Esophagus muscularis mucosa (tissue), 4 donors: ENCODE data around the gene SSC5D. TPM values are rescaled to one million over a fixed set of nuclear protein-coding genes. Genes with fewer than 3 reads are reported as not detected.
"Not testable (repeated sequence)": the region's sequence is repeated elsewhere in the genome, so short reads cannot be mapped to it uniquely, and the experiment has no call there.

Source experiments
- DNase-seq: peaks from one replicate; pipeline ENCODE4 v3.0.0-alpha.2; 2017; ENCODE audit errors: extremely low spot score
- H3K27ac ChIP-seq, 4 donors: fragments of 200-600 bp; sonication (generic); replicated peaks in 1 of 4; 1 replicate in 3 of 4; 2 replicates in 1 of 4; pipeline ENCODE4 v1.5.1; 2016 to 2019; ENCODE audit warnings: mild to moderate bottlenecking in 1 of 4
- H3K27me3 ChIP-seq, 4 donors: fragments of 200-600 bp; sonication (generic); one replicate each; pipeline versions ENCODE4 v1.5.1 to v1.6.0; 2016 to 2019
- H3K36me3 ChIP-seq, 4 donors: fragments of 200-600 bp; sonication (generic); one replicate each; pipeline ENCODE4 v1.5.1; 2016 to 2019
- H3K4me1 ChIP-seq, 4 donors: fragments of 200-600 bp; sonication (generic); one replicate each; pipeline ENCODE4 v1.5.1; 2016 to 2019
- H3K4me3 ChIP-seq, 4 donors: fragments of 200-600 bp; sonication (generic); 1 replicate in 2 of 4; 2 replicates in 2 of 4; pipeline ENCODE4 v1.5.1; 2016 to 2019; ENCODE audit warnings: mild to moderate bottlenecking in 4 of 4, moderate library complexity in 1 of 4
- H3K9me3 ChIP-seq, 4 donors: fragments of 200-600 bp; sonication (generic); 1 replicate in 3 of 4; 2 replicates in 1 of 4; pipeline ENCODE4 v1.5.1; 2016 to 2019
- EP300 ChIP-seq: sonication (generic); formaldehyde crosslinking; IDR thresholded peaks from one replicate; pipeline ENCODE4 v1.6.1; 2017; ENCODE audit warnings: antibody characterized with exemption
- POLR2A ChIP-seq: fragments of 450-650 bp; IDR thresholded peaks from one replicate; pipeline ENCODE4 v1.6.1; 2017; ENCODE audit warnings: antibody characterized with exemption, moderate library complexity, mild to moderate bottlenecking, low read depth
- POLR2AphosphoS5 ChIP-seq, 2 donors: sonication (generic); formaldehyde crosslinking; IDR thresholded peaks; one replicate each; pipeline ENCODE4 v1.6.1; 2017; ENCODE audit warnings: antibody characterized with exemption in 2 of 2
- WGBS: methylation state at CpG from one replicate; pipeline ENCODE4 v1.1.5; 2018; 5-methylcytosine and 5-hydroxymethylcytosine counted together
- intact Hi-C: fragments of 100-400 bp; cut with DNase I; formaldehyde crosslinking; loops from one replicate; pipeline ENCODE4 v1.15.1; 2023
- total RNA-seq, 4 donors: library from RNA; depleted of rRNA; stranded (reverse); fragments of >200 nt; gene quantifications; one replicate each; pipeline versions ENCODE4 v1.1.0 to v1.2.1, GENCODE V29; 2016
- TF ChIP-seq, protein P1 (sequence below), 3 experiments: fragments of 200-600 bp in 2 of 3; fragments of 450-650 bp in 1 of 3; sonication (generic) in 2 of 3; IDR thresholded peaks; one replicate each; pipeline ENCODE4 v1.5.1; 2017 to 2019; ENCODE audit warnings: antibody characterized with exemption in 3 of 3, mild to moderate bottlenecking in 2 of 3, moderate library complexity in 1 of 3

The SSC5D gene
- total RNA-seq, 4 donors from 2014 or later: 9.5 to 41.2 (median 14.6) TPM

- Histone ChIP-seq H3K4me3 (no peak overlapping the region), H3K36me3 (no peaks in the 10 kb centered on the region), H3K4me1 (peaks cover 10 to 34% (median 29%) of the 10 kb centered on the region in 4 donors), H3K9me3 (no peaks in the 10 kb centered on the region), H3K27me3 (peaks cover 5 to 86% (median 61%) of the 10 kb centered on the region in 4 donors), H3K27ac (no peak overlapping the region)
- DNase-seq: no peak
- WGBS: 57% methylated on average over 8 of the region's 11 CpGs
- TF ChIP-seq POLR2AphosphoS5 (IDR thresholded peaks at IDR 0.05): no peak
- TF ChIP-seq EP300: no peak
- TF ChIP-seq, protein P1, sequence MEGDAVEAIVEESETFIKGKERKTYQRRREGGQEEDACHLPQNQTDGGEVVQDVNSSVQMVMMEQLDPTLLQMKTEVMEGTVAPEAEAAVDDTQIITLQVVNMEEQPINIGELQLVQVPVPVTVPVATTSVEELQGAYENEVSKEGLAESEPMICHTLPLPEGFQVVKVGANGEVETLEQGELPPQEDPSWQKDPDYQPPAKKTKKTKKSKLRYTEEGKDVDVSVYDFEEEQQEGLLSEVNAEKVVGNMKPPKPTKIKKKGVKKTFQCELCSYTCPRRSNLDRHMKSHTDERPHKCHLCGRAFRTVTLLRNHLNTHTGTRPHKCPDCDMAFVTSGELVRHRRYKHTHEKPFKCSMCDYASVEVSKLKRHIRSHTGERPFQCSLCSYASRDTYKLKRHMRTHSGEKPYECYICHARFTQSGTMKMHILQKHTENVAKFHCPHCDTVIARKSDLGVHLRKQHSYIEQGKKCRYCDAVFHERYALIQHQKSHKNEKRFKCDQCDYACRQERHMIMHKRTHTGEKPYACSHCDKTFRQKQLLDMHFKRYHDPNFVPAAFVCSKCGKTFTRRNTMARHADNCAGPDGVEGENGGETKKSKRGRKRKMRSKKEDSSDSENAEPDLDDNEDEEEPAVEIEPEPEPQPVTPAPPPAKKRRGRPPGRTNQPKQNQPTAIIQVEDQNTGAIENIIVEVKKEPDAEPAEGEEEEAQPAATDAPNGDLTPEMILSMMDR (IDR thresholded peaks at IDR 0.05): no peak
- TF ChIP-seq POLR2A: no peak
- intact Hi-C loops: no loop called here
Measured at GRCh38 chr19:55444646-55445045, 43.6 kb upstream of the SSC5D start.

DNA sequence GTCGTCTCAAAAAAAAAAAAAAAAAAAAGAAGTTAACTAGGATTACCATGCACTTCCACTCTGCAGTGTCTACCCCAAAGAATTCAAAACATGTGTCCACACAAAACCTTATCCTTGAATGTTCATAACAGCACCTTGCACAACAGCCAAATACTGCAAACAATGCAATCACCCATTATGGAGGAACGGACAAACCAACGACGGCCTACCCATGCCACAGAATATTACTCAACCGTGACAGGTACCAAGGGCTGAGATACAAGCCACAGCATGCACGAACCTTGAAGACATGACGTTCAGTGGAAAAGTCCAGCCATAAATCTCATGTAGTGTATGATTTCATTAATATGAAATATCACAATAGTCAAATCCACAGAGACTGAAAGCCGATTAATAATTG lies 42.2 kb upstream of the SSC5D start:
- Histone ChIP-seq H3K27ac (no peak overlapping the region), H3K4me3 (no peak overlapping the region), H3K36me3 (no peaks in the 10 kb centered on the region), H3K4me1 (peaks cover 5 to 27% (median 23%) of the 10 kb centered on the region in 4 donors), H3K27me3 (peaks cover 0 to 84% (median 52%) of the 10 kb centered on the region in 4 donors), H3K9me3 (no peaks in the 10 kb centered on the region)
- intact Hi-C loops: no loop called here
- DNase-seq: no peak
- 64% methylated on average over 8 of the region's 8 CpGs for WGBS
- TF ChIP-seq POLR2A: no peak
- no peak for TF ChIP-seq POLR2AphosphoS5 (IDR thresholded peaks at IDR 0.05)
- TF ChIP-seq EP300: no peak
- TF ChIP-seq, protein P1 (IDR thresholded peaks at IDR 0.05): no peak

GRCh38 chr19:55447421-55448174 lies 40.6 kb upstream of the SSC5D start:
- 30% methylated on average over 15 of the region's 16 CpGs for WGBS
- H3K27ac ChIP-seq: no peak overlapping the region

DNA sequence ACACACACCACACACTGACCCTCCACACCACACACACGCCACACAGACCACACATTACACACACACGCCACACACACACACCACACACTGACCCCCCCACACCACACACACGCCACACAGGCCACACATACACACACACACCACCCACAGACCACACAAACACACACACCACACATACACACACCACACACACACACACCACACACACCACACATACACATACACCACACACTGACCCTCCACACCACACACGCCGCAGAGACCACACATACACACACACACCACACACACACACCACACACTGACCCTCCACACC lies 40.1 kb upstream of the SSC5D start:
- H3K36me3 ChIP-seq, H3K4me3 ChIP-seq, intact Hi-C loops, H3K9me3 ChIP-seq, H3K27ac ChIP-seq, DNase-seq: not testable (repeated sequence)
- H3K27me3 ChIP-seq: peaks cover 5 to 84% (median 48%) of the 10 kb centered on the region in 4 donors
- 88% methylated on average over 5 of the region's 5 CpGs for WGBS
- H3K4me1 ChIP-seq: peaks cover 14 to 28% (median 26%) of the 10 kb centered on the region in 4 donors

More at GRCh38 chr19:55447421-55448174, 40.6 kb upstream of the SSC5D start:
- intact Hi-C loops: no loop called here
- H3K27me3 ChIP-seq: peaks cover 5 to 84% (median 53%) of the 10 kb centered on the region in 4 donors
- H3K9me3 ChIP-seq: no peaks in the 10 kb centered on the region
- no peak overlapping the region for H3K4me3 ChIP-seq
- no peaks in the 10 kb centered on the region for H3K36me3 ChIP-seq
- H3K4me1 ChIP-seq: peaks cover 14 to 28% (median 26%) of the 10 kb centered on the region in 4 donors
- DNase-seq: no peak
- TF ChIP-seq EP300: no peak

- H3K27me3 ChIP-seq: peaks cover 5 to 71% (median 38%) of the 10 kb centered on the region in 4 donors
- WGBS: 48% methylated on average over 13 of the region's 16 CpGs
- TF ChIP-seq, protein P1 (IDR thresholded peaks at IDR 0.05): no peak
- no peak for TF ChIP-seq POLR2A
- no peak for TF ChIP-seq EP300
- TF ChIP-seq POLR2AphosphoS5 (IDR thresholded peaks at IDR 0.05): no peak
Measured at GRCh38 chr19:55449469-55449868, 38.8 kb upstream of the SSC5D start.

More at GRCh38 chr19:55449469-55449868, 38.8 kb upstream of the SSC5D start:
- Histone ChIP-seq H3K4me1 (peaks cover 14 to 25% (median 24%) of the 10 kb centered on the region in 4 donors), H3K27ac (no peak overlapping the region), H3K9me3 (no peaks in the 10 kb centered on the region), H3K4me3 (no peak overlapping the region), H3K36me3 (peaks cover 0 to 6% (median 2%) of the 10 kb centered on the region in 4 donors)
- no peak for DNase-seq
- intact Hi-C loops: no loop called here
